DND-41 (cell line): ENCODE data around the gene TRIP13.

Source experiments
- ATAC-seq: fragments of 200-7000 bp; cut with Tn5 transposase; 3 replicates; pipeline ENCODE4 v1.9.1; 2021; ENCODE audit warnings: low read depth; ENCODE audit not compliant: insufficient read depth
- DNase-seq: peaks from one replicate; pipeline ENCODE4 v3.0.0-alpha.2; 2020
- H2AFZ ChIP-seq: 2 replicates; pipeline ENCODE4 v1.6.0; 2012; ENCODE audit warnings: low read depth, low read length
- H3K27ac ChIP-seq: 2 replicates; pipeline ENCODE4 v1.5.1; 2012; ENCODE audit warnings: low read length, inconsistent platforms
- H3K27me3 ChIP-seq: fragments of 200-600 bp; sonication (generic); 2 replicates; pipeline ENCODE4 v1.6.0; 2012; ENCODE audit warnings: low read length, mild to moderate bottlenecking, inconsistent platforms; ENCODE audit not compliant: insufficient read depth, poor library complexity
- H3K36me3 ChIP-seq: 2 replicates; pipeline ENCODE4 v1.5.1; 2012; ENCODE audit warnings: low read length, inconsistent platforms; ENCODE audit not compliant: insufficient read depth
- H3K4me1 ChIP-seq: 2 replicates; pipeline ENCODE4 v1.5.1; 2012; ENCODE audit warnings: mild to moderate bottlenecking, low read length; ENCODE audit not compliant: insufficient read depth
- H3K4me2 ChIP-seq: 2 replicates; pipeline ENCODE4 v1.6.0; 2012; ENCODE audit warnings: mild to moderate bottlenecking, moderate library complexity, low read length, inconsistent platforms; ENCODE audit not compliant: insufficient read depth
- H3K4me3 ChIP-seq, 2 experiments: fragments of 200-600 bp in 1 of 2; shearing (Covaris generic) in 1 of 2; 2 replicates each; pipeline ENCODE4 v1.5.1; 2012 to 2016; ENCODE audit warnings: inconsistent platforms in 2 of 2, low read length in 2 of 2, mild to moderate bottlenecking in 2 of 2, low read depth in 1 of 2, moderate library complexity in 1 of 2
- H3K79me2 ChIP-seq: 2 replicates; pipeline ENCODE4 v1.6.0; 2012; ENCODE audit warnings: low read length, inconsistent platforms; ENCODE audit not compliant: insufficient read depth
- H3K9ac ChIP-seq: 2 replicates; pipeline ENCODE4 v1.6.0; 2012; ENCODE audit warnings: low read depth, mild to moderate bottlenecking, inconsistent platforms, low read length, moderate library complexity
- H3K9me3 ChIP-seq: 2 replicates; pipeline ENCODE4 v1.5.1; 2012; ENCODE audit warnings: low read length, moderate library complexity, mild to moderate bottlenecking, inconsistent platforms; ENCODE audit not compliant: insufficient read depth, severe bottlenecking
- H4K20me1 ChIP-seq: 2 replicates; pipeline ENCODE4 v1.6.0; 2012; ENCODE audit warnings: low read length; ENCODE audit not compliant: insufficient read depth
- CTCF ChIP-seq: IDR thresholded peaks from 2 replicates; pipeline ENCODE4 v1.5.1; 2012; ENCODE audit warnings: borderline replicate concordance, low read length, moderate library complexity, mild to moderate bottlenecking; ENCODE audit not compliant: poor library complexity, severe bottlenecking; ENCODE audit errors: extremely low read depth
- EZH2 ChIP-seq: IDR thresholded peaks from 3 replicates; pipeline ENCODE4 v1.6.1; 2012; ENCODE audit warnings: borderline replicate concordance, low read depth, mild to moderate bottlenecking, moderate library complexity, low read length, inconsistent platforms; ENCODE audit not compliant: severe bottlenecking

TRIP13 gene

GRCh38 chr5:949815-950560 is 57.3 kb downstream of the TRIP13 start:
- H3K4me3 ChIP-seq: no peak overlapping the region
- no peaks in the 10 kb centered on the region for H3K36me3 ChIP-seq
- DNase-seq (no peak), ATAC-seq (no peak)
- TF ChIP-seq CTCF (no peak), EZH2 (no peak)
- peaks cover 15% of the 10 kb centered on the region; the same call in 1 of the 2 replicates for H3K4me1 ChIP-seq
- H3K9ac ChIP-seq: no peak overlapping the region
- H3K27me3 ChIP-seq: peaks cover 14% of the 10 kb centered on the region
- H3K27ac ChIP-seq: no peak overlapping the region
- no peaks in the 10 kb centered on the region for H3K79me2 ChIP-seq
- no peak overlapping the region for H3K4me2 ChIP-seq
- H4K20me1 ChIP-seq: peaks cover 6% of the 10 kb centered on the region
- H2AFZ ChIP-seq: no peak overlapping the region
- peaks cover 9% of the 10 kb centered on the region for H3K9me3 ChIP-seq

- Histone ChIP-seq H3K79me2 (no peaks in the 10 kb centered on the region), H3K27me3 (peaks cover 25% of the 10 kb centered on the region), H3K36me3 (no peaks in the 10 kb centered on the region), H3K27ac (no peak overlapping the region), H3K4me1 (peaks cover 22% of the 10 kb centered on the region), H4K20me1 (peaks cover 5% of the 10 kb centered on the region; the same call in 1 of the 2 replicates), H3K4me2 (no peak overlapping the region), H2AFZ (no peak overlapping the region), H3K4me3 (no peak overlapping the region), H3K9me3 (peaks cover 9% of the 10 kb centered on the region), H3K9ac (no peak overlapping the region)
- TF ChIP-seq EZH2 (no peak), CTCF (no peak)
- ATAC-seq: no peak
- no peak for DNase-seq
Observed at GRCh38 chr5:951940-952596, 59.4 kb downstream of the TRIP13 start.

GRCh38 chr5:952597-953271 is 60.0 kb downstream of the TRIP13 start:
- H3K4me1 ChIP-seq: peaks cover 26% of the 10 kb centered on the region
- TF ChIP-seq EZH2 (no peak), CTCF (no peak)
- ATAC-seq (no peak), DNase-seq (no peak)
- H3K27ac ChIP-seq: no peak overlapping the region
- no peaks in the 10 kb centered on the region for H3K36me3 ChIP-seq
- H3K4me2 ChIP-seq: no peak overlapping the region
- H3K79me2 ChIP-seq: no peaks in the 10 kb centered on the region
- peaks cover 7% of the 10 kb centered on the region; the same call in 1 of the 2 replicates for H4K20me1 ChIP-seq
- no peak overlapping the region for H3K4me3 ChIP-seq
- no peak overlapping the region for H3K9ac ChIP-seq
- H2AFZ ChIP-seq: no peak overlapping the region
- H3K27me3 ChIP-seq: peaks cover 31% of the 10 kb centered on the region
- H3K9me3 ChIP-seq: peaks cover 9% of the 10 kb centered on the region
